GM12874 (cell line): ENCODE measurements around the gene CDK14.

Experiments
- CTCF ChIP-seq: IDR thresholded peaks from 2 replicates; pipeline ENCODE4 v1.5.1; 2011; ENCODE audit warnings: low read depth, mild to moderate bottlenecking, control low read depth, low read length, moderate library complexity; ENCODE audit not compliant: insufficient read depth

Gene CDK14

GRCh38 chr7:90825779-90826178 is 229.7 kb downstream of the CDK14 start:
- TF ChIP-seq CTCF: no peak

- no peak for TF ChIP-seq CTCF
Observed at GRCh38 chr7:90828601-90829000, 232.5 kb downstream of the CDK14 start.

GRCh38 chr7:90830308-90830707 is 234.2 kb downstream of the CDK14 start:
- TF ChIP-seq CTCF: no peak

- TF ChIP-seq CTCF: no peak
Observed at GRCh38 chr7:90832726-90833125, 236.6 kb downstream of the CDK14 start.

- no peak for TF ChIP-seq CTCF
Observed at GRCh38 chr7:90833443-90833842, 237.3 kb downstream of the CDK14 start.

GRCh38 chr7:90834771-90835170 is 238.7 kb downstream of the CDK14 start:
- TF ChIP-seq CTCF: no peak

- TF ChIP-seq CTCF: no peak
Observed at GRCh38 chr7:90835861-90836260, 239.7 kb downstream of the CDK14 start.

GRCh38 chr7:90836937-90837336 is 240.8 kb downstream of the CDK14 start:
- no peak for TF ChIP-seq CTCF
